ENCODE measurements around the gene FOXK1.
"Not testable (repeated sequence)": the region's sequence is repeated elsewhere in the genome, so short reads cannot be mapped to it uniquely, and the experiment has no call there.

FOXK1 gene

DNA sequence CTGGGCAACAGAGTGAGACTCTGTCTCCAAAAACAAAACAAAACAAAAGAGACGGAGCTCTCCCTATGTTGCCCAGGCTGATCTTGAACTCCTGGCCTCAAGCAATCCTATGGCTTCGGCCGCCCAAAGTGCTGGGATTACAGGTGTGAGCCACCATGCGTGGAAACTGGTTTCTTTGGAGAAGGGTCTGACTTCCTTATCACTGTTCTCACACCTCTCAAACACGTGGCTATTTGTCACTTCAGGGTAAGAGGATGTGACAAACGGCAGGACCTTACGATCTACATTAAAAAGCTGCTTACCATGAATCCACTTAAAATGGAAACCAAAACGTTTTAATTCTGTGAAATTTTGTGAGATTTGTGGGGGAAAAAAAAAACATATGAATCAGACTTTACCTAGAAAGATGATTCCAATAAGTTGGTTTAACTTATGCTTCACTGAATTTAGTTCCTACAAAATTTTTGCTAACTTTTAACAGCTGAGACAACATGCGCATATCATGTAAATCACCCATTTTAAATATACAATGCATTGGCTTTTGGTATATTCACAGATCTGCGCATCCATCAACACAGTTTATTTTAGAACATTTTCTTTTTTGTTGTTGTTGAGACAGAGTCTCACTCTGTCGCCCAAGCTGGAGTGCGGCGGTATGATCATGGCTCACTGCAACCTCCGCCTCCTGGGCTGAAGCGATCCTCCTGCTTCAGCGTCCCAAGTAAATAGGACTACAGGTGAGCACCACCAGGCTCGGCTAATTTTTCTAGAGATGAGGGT, 18.7 kb upstream of the FOXK1 start:
- no peak for TF ChIP-seq Cebpa-rat (IDR thresholded peaks at IDR 0.05)
- peaks cover 22 to 32% (median 28%) of the 10 kb centered on the region in 11 experiments for H3K9me3 ChIP-seq (replicated peaks in 1 of 11)
- no peak overlapping the region for H3K4me3 ChIP-seq
- H3K27ac ChIP-seq, result no peak overlapping the region
- H3K9ac ChIP-seq, result no peak overlapping the region
- H3K4me1 ChIP-seq, result peaks cover 8 to 27% (median 13%) of the 10 kb centered on the region in 10 experiments; a peak in 17 of 20 replicates
- H4K20me1 ChIP-seq, result no peaks in the 10 kb centered on the region
- H3K4me2 ChIP-seq, result no peak overlapping the region
- H3K27me3 ChIP-seq, result no peaks in the 10 kb centered on the region
- H3K36me3 ChIP-seq, result no peaks in the 10 kb centered on the region

DNA sequence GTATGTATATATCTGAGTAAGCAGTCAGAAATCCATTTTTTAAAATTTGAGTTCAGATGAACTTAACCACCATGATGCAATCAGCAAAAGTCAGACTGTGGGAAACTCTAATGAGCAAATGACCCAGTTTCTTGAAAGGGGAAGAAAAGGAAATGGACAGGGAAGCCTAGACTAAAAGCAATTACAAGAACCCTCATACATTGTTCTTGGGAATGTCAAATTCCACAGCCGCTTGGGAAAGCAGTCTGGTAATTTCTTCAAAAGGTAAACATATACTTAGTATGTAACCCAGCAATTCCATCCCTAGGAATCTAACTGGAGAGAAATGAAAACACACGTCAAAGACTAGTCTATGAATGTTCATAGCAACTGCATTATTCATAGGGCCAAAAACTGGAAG, 16.4 kb upstream of the FOXK1 start:
- Histone ChIP-seq H3K9ac (no peak overlapping the region), H3K4me2 (peak overlapping the region in 3 of 11 experiments; percentile 15 to 53 (median 27); a peak in 3 of 22 replicates), H3K27me3 (no peaks in the 10 kb centered on the region), H3K36me3 (no peaks in the 10 kb centered on the region), H3K9me3 (replicated peaks in 1 of 11) (peaks cover 0 to 9% (median 6%) of the 10 kb centered on the region in 11 experiments; a peak in 19 of 22 replicates), H3K4me1 (peaks cover 8 to 27% (median 14%) of the 10 kb centered on the region in 10 experiments; a peak in 17 of 20 replicates), H3K4me3 (no peak overlapping the region), H3K27ac (no peak overlapping the region), H4K20me1 (no peaks in the 10 kb centered on the region)
- no peak for TF ChIP-seq Cebpa-rat (IDR thresholded peaks at IDR 0.05)

DNA sequence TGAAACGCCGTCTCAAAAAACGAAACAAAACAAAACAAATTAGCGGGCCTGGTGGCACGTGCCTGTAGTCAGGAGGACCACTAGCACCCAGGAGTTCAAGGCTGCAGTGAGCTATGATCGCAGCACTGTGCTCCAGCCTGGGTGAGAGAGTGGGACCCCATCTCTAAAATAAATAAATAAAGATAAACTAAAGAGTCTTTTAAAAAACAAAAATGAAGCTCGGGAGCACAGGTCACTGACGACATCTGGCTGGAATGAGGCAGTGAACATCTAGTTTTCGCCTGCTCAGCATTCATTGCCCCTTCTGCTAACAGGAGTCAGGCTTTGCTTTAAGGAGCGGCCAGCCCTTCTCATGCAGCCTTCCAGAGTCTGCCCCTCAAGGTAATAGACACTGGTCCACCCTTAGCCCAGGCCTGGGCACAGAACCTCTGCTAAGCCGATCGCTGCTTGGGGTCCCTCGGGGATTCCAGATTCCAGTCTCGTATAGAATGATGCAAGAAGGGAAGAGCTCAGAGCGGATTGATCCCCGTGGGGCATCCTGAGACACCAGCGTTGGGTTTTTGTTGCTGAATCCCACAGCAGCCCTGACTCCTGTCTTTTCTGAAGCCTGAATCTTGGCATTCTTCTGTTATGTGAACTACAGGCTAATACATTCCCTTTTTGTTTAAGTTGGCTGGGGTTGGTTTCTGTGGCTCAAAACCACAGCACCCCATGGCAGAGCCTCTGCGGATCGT, 14.2 kb upstream of the FOXK1 start:
- peaks cover 0 to 6% (median 0%) of the 10 kb centered on the region in 11 experiments; a peak in 2 of 22 replicates for H3K9me3 ChIP-seq (replicated peaks in 1 of 11)
- no peak overlapping the region for H3K27ac ChIP-seq
- no peaks in the 10 kb centered on the region for H4K20me1 ChIP-seq
- no peaks in the 10 kb centered on the region for H3K27me3 ChIP-seq
- H3K4me2 ChIP-seq, result peak overlapping the region in 8 of 11 experiments; percentile 9 to 48 (median 34); a peak in 8 of 22 replicates
- no peaks in the 10 kb centered on the region for H3K36me3 ChIP-seq
- no peak for TF ChIP-seq Cebpa-rat (IDR thresholded peaks at IDR 0.05)
- peaks cover 5 to 16% (median 8%) of the 10 kb centered on the region in 10 experiments; a peak in 16 of 20 replicates for H3K4me1 ChIP-seq
- H3K4me3 ChIP-seq, result no peak overlapping the region
- 0 out of 22 replicates have a peak overlapping the region, but pooled peaks of 1 of the 11 experiments have one; percentile 4 for H3K9ac ChIP-seq

DNA sequence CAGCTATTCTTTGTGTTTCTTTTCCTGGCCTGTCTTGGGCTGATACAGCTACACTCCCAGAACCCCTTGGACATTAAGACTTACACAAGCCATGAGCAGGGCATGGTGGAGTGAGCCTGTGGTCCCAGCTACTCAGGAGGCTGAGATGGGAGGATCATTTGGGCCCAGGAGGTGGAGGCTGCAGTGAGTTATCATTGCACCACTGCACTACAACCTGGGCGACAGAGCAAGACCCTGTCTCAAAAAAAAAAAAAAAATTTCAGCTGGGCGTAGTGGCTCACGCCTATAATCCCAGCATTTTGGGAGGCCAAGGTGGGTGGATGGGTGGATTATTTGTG, 13.6 kb upstream of the FOXK1 start:
- no peaks in the 10 kb centered on the region for H4K20me1 ChIP-seq
- H3K4me3 ChIP-seq, result no peak overlapping the region
- peaks cover 0 to 11% (median 5%) of the 10 kb centered on the region in 11 experiments; a peak in 14 of 22 replicates for H3K9me3 ChIP-seq (replicated peaks in 1 of 11)
- H3K27me3 ChIP-seq, result no peaks in the 10 kb centered on the region
- peak overlapping the region in 7 of 11 experiments; percentile 9 to 48 (median 35); a peak in 6 of 22 replicates for H3K4me2 ChIP-seq
- no peak overlapping the region for H3K27ac ChIP-seq
- H3K4me1 ChIP-seq, result peaks cover 5 to 16% (median 8%) of the 10 kb centered on the region in 10 experiments; a peak in 16 of 20 replicates
- no peak for TF ChIP-seq Cebpa-rat (IDR thresholded peaks at IDR 0.05)
- no peaks in the 10 kb centered on the region for H3K36me3 ChIP-seq
- H3K9ac ChIP-seq, result 0 out of 22 replicates have a peak overlapping the region, but pooled peaks of 1 of the 11 experiments have one; percentile 4

DNA sequence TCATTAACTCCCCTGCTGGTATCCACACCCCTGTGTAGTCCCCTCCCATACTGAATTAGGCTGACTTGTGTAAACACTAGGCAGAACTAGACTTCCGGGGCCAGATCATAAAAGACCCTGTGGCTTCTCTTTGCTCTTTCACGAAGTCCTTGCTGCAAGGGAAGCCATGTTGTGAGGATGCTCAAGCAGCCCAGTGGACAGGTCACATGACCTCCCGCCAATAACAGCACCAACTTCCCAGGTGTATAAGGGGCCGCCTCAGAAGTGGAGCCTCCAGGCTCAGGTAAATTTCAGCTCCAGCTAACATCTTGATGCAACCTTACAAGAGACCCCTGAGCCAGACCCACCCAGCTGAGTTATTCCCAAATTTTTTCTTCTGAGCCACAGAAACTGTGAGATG, 11.3 kb upstream of the FOXK1 start:
- Histone ChIP-seq H3K27ac (no peak overlapping the region), H3K27me3 (no peaks in the 10 kb centered on the region), H3K4me1 (peaks cover 2 to 10% (median 8%) of the 10 kb centered on the region in 10 experiments; a peak in 16 of 20 replicates), H3K9ac (no peak overlapping the region), H3K36me3 (peaks cover 0 to 5% (median 0%) of the 10 kb centered on the region in 11 experiments; a peak in 1 of 22 replicates), H3K4me2 (no peak overlapping the region), H3K4me3 (no peak overlapping the region), H4K20me1 (no peaks in the 10 kb centered on the region), H3K9me3 (replicated peaks in 1 of 11) (peaks cover 18 to 34% (median 26%) of the 10 kb centered on the region in 11 experiments)
- TF ChIP-seq Cebpa-rat (IDR thresholded peaks at IDR 0.05), result no peak

- Histone ChIP-seq H3K9ac (no peak overlapping the region), H3K9me3 (replicated peaks in 1 of 11) (peaks cover 18 to 42% (median 26%) of the 10 kb centered on the region in 11 experiments), H3K4me3 (no peak overlapping the region), H3K4me2 (no peak overlapping the region), H3K4me1 (no peaks in the 10 kb centered on the region), H4K20me1 (no peaks in the 10 kb centered on the region), H3K27ac (no peak overlapping the region), H3K27me3 (no peaks in the 10 kb centered on the region), H3K36me3 (peaks cover 0 to 5% (median 0%) of the 10 kb centered on the region in 11 experiments; a peak in 1 of 22 replicates)
- no peak for TF ChIP-seq Cebpa-rat (IDR thresholded peaks at IDR 0.05)
Measured at GRCh38 chr7:4675771-4676367, 6.2 kb upstream of the FOXK1 start.

DNA sequence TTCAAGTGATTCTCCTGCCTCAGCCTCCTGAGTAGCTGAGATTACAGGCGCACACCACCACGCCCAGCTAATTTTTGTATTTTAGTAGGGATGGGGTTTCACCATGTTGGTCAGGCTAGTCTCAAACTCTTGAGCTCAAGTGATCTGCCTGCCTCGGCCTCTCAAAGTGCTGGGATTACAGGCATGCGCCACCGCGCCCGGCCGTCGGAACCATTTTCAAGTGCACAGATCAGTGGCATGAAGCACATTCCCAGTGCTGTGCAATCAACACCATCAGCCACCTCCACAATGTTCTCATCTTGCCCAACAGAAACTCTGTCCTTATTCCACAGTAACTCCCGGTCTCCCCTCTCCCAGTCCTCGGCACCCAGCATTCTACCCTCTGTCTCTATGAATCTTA, 4.6 kb upstream of the FOXK1 start:
- not testable (repeated sequence) for H4K20me1 ChIP-seq, H3K4me3 ChIP-seq, H3K27me3 ChIP-seq, H3K27ac ChIP-seq, H3K36me3 ChIP-seq, H3K4me1 ChIP-seq, H3K4me2 ChIP-seq, H3K9ac ChIP-seq
- H3K9me3 ChIP-seq (replicated peaks in 1 of 11), result peaks cover 18 to 43% (median 31%) of the 10 kb centered on the region in 11 experiments

- Histone ChIP-seq H3K4me2 (peak overlapping the region; percentile 73 to 99 (median 85)), H3K4me1 (peaks cover 17 to 35% (median 30%) of the 10 kb centered on the region in 10 experiments), H3K9me3 (replicated peaks in 1 of 11) (peaks cover 0 to 12% (median 6%) of the 10 kb centered on the region in 11 experiments; a peak in 9 of 22 replicates), H3K4me3 (peak overlapping the region; percentile 91 to 99 (median 98)), H4K20me1 (peaks cover 24 to 38% (median 34%) of the 10 kb centered on the region in 11 experiments; a peak in 21 of 22 replicates), H3K27ac (peak overlapping the region; percentile 63 to 93 (median 92)), H3K27me3 (no peaks in the 10 kb centered on the region), H3K36me3 (peaks cover 0 to 9% (median 5%) of the 10 kb centered on the region in 11 experiments; a peak in 14 of 22 replicates), H3K9ac (peak overlapping the region; percentile 89 to 98 (median 95))
- TF ChIP-seq Cebpa-rat (IDR thresholded peaks at IDR 0.05), result no peak
Measured at GRCh38 chr7:4681218-4681851, 760 bp upstream of the FOXK1 start.

Data from BLaER1 treated with 17β-estradiol and CSF1 and Interleukin-3, amounts not matched to agents 10 nM and 100 nM (cell line).